ENCODE results near the gene TNFRSF13B.

TNFRSF13B gene

GRCh38 chr17:16936536-16937310, 35.2 kb downstream of the TNFRSF13B start:
- DNase-seq: no peak

- DNase-seq: no peak
These were observed 36.1 kb downstream of the TNFRSF13B start for GRCh38 chr17:16935786-16936185.

DNA sequence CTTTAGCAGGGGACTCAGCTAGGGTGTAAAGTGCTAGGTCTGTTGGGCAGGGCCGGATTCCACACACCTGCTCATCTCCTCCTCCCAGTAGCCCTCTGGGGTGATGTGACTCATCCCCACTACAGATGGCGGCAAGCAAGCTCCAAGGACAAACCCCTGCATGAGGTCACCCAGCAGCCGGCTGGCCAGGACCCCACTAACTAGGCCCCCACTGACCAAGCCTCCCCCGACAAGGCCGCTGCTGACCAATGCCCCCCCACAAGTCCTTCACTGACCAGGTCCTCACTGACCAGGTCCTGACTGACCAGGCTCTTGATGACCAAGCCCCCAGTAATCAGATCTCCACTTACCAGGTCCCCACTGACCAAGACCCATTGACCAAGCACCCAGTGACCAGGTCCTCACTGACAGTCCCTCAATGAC, 36.7 kb downstream of the TNFRSF13B start:
- no peak for DNase-seq

- DNase-seq: no peak
These were observed 37.1 kb downstream of the TNFRSF13B start for GRCh38 chr17:16934836-16935235.

GRCh38 chr17:16934133-16934795, 37.7 kb downstream of the TNFRSF13B start:
- no peak for DNase-seq

DNA sequence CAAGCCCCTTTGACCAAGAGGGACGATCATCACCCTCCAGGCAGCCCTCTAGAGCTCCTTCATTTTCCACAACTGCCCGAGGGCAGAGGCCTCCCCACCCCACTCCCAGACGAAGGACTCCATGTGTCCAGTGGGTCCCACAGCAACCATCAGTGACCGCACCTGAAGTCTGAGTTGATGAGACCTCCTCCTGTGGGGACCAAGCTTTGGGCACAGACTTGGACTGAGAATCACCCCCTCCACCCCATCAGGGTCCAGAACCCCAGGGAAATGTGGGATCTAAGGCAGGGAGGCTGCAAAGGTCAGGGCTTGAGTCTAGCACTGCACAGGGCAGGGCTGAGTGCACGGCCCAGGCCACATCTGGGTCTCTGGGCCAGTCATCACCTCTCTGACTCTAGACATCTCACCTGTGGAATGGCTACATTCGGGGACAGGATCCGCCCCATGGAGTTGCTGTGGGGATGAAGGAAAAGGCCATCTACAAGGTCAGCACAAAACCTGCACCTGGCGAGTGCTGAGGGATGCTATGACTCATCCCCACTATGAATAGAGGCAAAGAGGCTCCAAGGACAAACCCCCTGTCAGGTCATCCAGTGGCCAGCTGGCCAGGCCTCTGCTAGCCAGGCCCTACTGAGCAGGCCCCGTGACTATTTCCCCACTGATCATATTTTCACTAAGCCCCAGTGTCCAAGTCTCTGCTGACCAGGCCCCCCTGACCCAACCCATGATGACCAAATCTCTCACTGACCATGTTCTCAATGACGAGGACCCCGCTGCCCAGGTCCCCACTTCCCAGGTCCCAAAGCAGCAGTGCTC, 38.4 kb downstream of the TNFRSF13B start:
- no peak for DNase-seq

GRCh38 chr17:16932611-16933010, 39.3 kb downstream of the TNFRSF13B start:
- DNase-seq: no peak

- no peak for DNase-seq
These were observed 39.8 kb downstream of the TNFRSF13B start for GRCh38 chr17:16932156-16932555.

- DNase-seq: no peak
These were observed 40.4 kb downstream of the TNFRSF13B start for GRCh38 chr17:16931318-16932060.

- no peak for DNase-seq
These were observed 41.2 kb downstream of the TNFRSF13B start for GRCh38 chr17:16930571-16931317.

GRCh38 chr17:16929757-16930520, 42.0 kb downstream of the TNFRSF13B start:
- DNase-seq: no peak

- DNase-seq: no peak
These were observed 42.8 kb downstream of the TNFRSF13B start for GRCh38 chr17:16929035-16929680.

DNA sequence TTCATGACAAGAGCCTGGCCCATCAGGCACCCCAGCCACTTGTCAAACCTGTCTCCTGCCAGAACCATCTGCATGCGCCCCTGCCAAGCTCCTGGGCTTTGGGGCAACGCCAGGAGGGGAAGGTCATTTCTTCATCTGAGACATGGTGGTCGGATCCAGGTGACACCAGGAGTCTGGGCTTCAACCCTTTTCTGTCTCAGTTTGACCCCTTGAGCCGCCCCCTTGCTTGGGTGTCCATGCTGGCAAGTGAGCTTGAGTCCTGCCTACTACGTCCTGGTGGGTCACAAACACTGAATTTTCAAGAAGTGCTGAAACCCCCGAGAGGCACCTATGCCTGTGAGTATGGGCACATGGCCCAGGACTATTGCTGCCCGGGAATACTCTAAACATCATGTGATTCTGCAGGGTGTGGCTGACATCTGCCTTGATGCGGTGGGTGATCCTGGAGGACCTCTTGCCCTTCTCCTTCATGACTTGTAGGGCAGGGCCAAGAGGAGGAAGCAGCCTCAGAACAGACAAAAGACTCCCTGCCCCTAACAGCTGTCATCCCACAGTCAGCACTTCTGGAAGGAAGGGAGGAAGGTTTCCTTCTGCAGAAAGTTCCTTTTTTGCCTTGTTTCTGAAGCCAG, 43.4 kb downstream of the TNFRSF13B start:
- DNase-seq: no peak

DNA sequence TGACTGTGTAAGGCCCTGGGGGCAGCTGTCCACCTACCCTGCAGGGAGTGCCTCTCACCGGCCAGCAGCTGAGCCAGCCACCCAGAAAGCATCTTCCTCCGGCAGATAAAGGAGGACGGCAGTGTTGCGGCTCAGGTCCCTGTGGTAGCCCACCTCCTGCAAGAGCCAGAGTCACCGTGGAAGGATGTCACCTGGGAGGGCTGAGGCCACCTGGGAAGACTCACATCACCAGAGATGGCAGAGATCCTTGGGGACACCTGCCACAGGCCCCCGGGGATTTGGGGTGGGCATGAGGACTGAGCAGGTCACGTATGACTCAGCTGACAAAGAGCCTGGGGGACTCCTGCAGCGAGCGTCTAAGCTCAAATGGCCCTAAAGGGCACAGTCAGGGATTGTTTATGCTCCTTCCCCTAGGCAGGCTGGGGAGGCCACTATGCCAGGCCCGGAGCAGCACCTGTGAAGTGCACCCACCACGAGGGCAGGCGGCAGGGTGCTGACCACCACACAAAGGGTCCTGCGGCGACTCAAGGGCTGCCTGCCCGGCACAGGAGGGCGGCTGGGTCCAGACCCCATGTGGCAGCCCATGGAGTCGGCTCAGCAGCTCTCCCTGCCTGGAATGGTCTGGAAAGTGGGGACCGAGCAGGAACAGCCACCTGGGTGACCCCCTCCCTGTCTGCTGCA, 44.1 kb downstream of the TNFRSF13B start:
- DNase-seq: no peak

GRCh38 chr17:16926571-16927451, 45.1 kb downstream of the TNFRSF13B start:
- no peak for DNase-seq

- no peak for DNase-seq
These were observed 45.8 kb downstream of the TNFRSF13B start for GRCh38 chr17:16926061-16926511.

GRCh38 chr17:16925461-16926060, 46.4 kb downstream of the TNFRSF13B start:
- DNase-seq: no peak
